Measurements from ENCODE around the gene MNAT1. TPM values are rescaled to one million over a fixed set of nuclear protein-coding genes. Genes with fewer than 3 reads are reported as not detected.

The MNAT1 gene
- total RNA-seq, 4 donors from 2014 or later: 8.4 to 25.4 (median 16.7) TPM

DNA sequence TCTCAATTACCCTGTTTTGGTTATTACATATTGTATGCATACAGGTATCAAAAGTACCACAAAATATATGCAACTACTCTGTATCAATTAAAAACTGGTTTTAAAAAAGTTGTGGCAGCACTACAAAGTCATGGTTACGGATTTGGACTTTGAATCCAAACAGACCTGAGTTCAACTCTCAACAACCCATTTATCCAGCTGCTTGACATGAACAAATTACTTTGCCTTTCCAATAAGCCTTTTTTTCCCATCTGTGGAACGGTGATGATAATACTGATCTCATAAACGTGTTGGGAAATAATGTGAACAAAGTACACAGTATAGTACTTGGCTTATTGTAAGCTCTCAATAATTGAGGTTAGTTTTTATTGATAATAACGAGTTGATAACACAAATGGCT, 85.0 kb downstream of the MNAT1 start:
- WGBS, 2 donors: 89 to 90% methylated on average over 4 of the region's 4 CpGs
- no peak for DNase-seq (ENCODE audit: low spot score in 2 of 2)
- intact Hi-C loops (cut with DNase I; ENCODE audit: low total_unique reads): no loop called here
- TF ChIP-seq POLR2A (IDR thresholded peaks at IDR 0.05): no peak
- no peak for TF ChIP-seq CTCF (IDR thresholded peaks at IDR 0.05)
- H3K4me3 ChIP-seq (ENCODE audit: low read depth, poor library complexity, severe bottlenecking): no peak overlapping the region

GRCh38 chr14:60838601-60839000, 104.0 kb downstream of the MNAT1 start:
- no peak overlapping the region for H3K4me3 ChIP-seq (ENCODE audit: low read depth, poor library complexity, severe bottlenecking)
- TF ChIP-seq CTCF (IDR thresholded peaks at IDR 0.05) (no peak), POLR2A (IDR thresholded peaks at IDR 0.05) (no peak)
- no peak for DNase-seq (ENCODE audit: low spot score in 2 of 2)
- intact Hi-C loops (cut with DNase I; ENCODE audit: low total_unique reads): no loop called here
- 97% methylated on average over 5 of the region's 5 CpGs for WGBS, 2 donors

DNA sequence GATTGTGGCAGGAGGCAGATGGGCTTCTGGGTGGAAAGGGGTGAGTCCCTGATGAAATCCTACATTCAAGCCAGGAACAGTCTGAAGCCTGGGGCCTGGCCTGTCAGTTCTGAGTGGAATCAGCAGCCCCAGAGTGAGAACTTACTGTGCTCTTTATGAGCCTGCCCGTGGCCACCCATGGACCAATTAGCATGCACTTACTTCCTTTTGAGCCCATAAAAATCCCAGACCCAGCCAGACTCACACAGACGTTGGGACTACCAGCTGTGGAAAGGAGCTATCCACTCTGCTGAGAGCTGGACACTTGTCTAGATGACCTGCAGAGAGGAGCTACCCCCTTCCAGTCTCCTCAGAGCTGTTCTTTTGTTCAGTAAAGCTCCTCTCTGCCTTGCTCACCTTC, 104.5 kb downstream of the MNAT1 start:
- 67 to 77% methylated on average over 2 of the region's 2 CpGs for WGBS, 2 donors

DNA sequence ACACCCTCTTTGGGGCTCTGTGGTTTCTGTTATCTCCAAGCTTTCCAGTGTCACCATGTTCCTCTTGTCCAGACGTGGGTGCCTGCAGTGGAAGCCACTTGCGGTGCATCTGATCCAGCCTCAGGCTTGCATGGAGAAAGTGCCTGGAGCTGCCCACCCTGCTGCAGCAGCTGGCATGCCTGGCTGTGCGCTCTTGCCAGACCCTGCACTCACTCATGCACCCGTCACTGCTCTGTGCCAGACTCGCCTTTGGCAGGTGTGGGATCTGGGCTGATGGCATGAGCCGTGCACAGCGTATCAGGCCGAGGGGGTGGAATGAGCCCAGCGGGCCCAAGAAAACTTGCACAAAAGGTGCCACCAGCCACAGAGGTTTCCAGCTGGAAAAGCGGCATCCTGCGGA, 105.1 kb downstream of the MNAT1 start:
- TF ChIP-seq POLR2A (IDR thresholded peaks at IDR 0.05): no peak
- no peak for TF ChIP-seq CTCF (IDR thresholded peaks at IDR 0.05)
- DNase-seq (ENCODE audit: low spot score in 2 of 2): no peak
- WGBS, 2 donors: 91 to 95% methylated on average over 11 of the region's 11 CpGs

More for the DNA sequence above, 104.5 kb downstream of the MNAT1 start:
- peak in 1 of 2 donors; percentile 57 for DNase-seq (ENCODE audit: low spot score in 2 of 2)
- TF ChIP-seq POLR2A (IDR thresholded peaks at IDR 0.05): no peak
- TF ChIP-seq CTCF (IDR thresholded peaks at IDR 0.05): no peak
- intact Hi-C loops (cut with DNase I; ENCODE audit: low total_unique reads): no loop called here
- H3K4me3 ChIP-seq (ENCODE audit: low read depth, poor library complexity, severe bottlenecking): no peak overlapping the region

DNA sequence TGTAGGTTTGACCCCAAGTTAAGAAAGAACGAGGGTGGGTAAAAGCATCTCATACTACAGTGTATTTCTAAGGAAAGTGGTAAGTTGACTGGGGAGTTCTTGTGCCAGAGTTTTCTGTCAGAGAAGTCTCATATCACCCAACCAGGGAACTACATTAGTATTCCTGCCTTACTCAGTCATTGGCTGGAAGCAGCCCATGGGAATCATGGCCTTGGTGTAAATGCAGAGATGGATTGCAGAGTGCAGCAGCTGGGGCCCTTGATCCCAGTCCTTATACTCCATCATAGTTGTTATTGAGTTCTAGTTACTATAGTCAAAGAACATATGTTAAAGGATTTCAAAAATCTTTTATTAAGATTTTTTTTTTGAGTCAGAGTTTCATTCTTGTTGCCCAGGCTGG, 105.8 kb downstream of the MNAT1 start:
- WGBS, 2 donors: 91 to 100% methylated on average over 1 of the region's 1 CpG
- DNase-seq (ENCODE audit: low spot score in 2 of 2): no peak
- intact Hi-C loops (cut with DNase I; ENCODE audit: low total_unique reads): no loop called here
- TF ChIP-seq CTCF (IDR thresholded peaks at IDR 0.05): no peak
- no peak for TF ChIP-seq POLR2A (IDR thresholded peaks at IDR 0.05)
- no peak overlapping the region for H3K4me3 ChIP-seq (ENCODE audit: low read depth, poor library complexity, severe bottlenecking)

More for the DNA sequence above, 105.1 kb downstream of the MNAT1 start:
- no peak overlapping the region for H3K4me3 ChIP-seq (ENCODE audit: low read depth, poor library complexity, severe bottlenecking)
- intact Hi-C loops (cut with DNase I; ENCODE audit: low total_unique reads): no loop called here

DNA sequence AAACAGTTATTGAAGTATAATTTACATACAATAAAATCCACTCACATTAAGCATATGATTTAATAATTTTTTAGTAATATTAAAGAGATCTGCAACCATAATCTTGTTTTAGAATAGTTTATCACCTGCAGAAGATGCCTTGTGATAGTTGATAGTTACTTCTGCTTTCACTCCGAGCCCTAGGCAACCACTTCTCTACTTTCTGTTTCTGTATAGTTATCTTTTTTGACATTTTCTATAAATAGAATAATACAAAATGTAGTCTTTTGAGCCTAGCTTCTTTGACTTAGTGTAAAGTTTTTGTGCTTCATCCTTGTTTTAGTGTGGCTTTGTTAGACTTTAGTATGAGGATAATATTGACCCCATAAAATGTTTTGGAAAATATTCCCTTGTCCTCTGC, 111.0 kb downstream of the MNAT1 start:
- TF ChIP-seq CTCF (IDR thresholded peaks at IDR 0.05) (no peak), POLR2A (IDR thresholded peaks at IDR 0.05) (no peak)
- H3K4me3 ChIP-seq (ENCODE audit: low read depth, poor library complexity, severe bottlenecking): no peak overlapping the region
- intact Hi-C loops (cut with DNase I; ENCODE audit: low total_unique reads): no loop called here
- no peak for DNase-seq (ENCODE audit: low spot score in 2 of 2)
- WGBS, 2 donors: 40 to 79% methylated on average over 1 of the region's 1 CpG

Measured in lower leg skin (tissue), 4 donors.